ENCODE measurements around the gene ALPP.
"Not testable (repeated sequence)": the region's sequence is repeated elsewhere in the genome, so short reads cannot be mapped to it uniquely, and the experiment has no call there.

The ALPP gene

DNA sequence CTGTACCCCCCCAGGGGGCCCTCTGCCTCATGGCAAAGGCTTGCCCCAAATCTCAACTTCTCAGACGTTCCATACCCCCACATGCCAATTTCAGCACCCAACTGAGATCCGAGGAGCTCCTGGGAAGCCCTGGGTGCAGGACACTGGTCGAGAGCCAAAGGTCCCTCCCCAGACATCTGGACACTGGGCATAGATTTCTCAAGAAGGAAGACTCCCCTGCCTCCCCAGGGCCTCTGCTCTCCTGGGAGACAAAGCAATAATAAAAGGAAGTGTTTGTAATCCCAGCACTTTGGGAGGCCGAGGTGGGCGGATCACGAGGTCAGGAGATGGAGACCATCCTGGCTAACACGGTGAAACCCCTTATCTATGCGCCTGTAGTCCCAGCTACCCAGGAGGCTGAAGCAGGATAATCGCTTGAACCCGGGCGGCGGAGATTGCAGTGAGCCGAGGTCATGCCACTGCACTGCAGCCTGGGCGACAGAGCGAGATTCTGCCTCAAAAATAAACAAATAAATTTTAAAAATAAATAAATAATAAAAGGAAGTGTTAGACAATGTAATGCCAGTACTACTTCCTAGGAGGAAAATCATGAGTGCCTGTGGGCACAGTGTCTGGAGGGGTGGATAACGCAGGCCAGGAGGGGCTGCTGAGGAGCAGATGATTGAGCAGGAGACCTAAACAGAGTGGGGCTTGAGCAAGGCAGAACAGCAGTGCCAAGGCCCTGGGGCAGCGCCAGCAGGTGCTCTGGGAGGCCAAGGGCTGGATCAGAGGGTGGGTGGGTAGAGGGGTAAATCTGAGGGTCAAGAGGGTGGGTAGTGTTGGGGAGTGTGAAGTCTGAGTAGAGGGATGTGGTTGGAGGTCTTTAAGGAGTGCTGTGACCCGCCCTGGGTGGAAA is 4.0 kb downstream of the ALPP start:
- no peak for DNase-seq

- no peak for DNase-seq
Measured at GRCh38 chr2:232384466-232384865, 5.9 kb downstream of the ALPP start.

DNA sequence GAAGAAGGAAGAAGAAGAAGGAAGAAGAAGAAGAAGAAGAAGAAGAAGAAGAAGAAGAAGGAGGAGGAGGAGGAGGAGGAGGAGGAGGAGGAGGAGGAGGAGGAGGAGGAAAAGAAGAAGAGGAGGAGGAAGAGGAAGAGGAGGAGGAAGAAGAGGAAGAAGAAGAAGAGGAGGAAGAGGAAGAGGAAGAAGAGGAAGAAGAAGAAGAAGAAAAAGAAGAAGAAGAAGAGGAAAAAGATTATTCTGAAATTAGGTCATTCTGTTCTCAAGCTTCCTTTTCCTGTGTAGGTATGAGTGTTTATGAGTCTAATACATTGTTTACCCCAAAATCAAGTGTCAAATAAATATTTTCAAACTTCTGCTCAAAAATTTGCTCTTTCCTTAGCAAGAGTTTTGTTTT is 6.5 kb downstream of the ALPP start:
- not testable (repeated sequence) for DNase-seq

DNA sequence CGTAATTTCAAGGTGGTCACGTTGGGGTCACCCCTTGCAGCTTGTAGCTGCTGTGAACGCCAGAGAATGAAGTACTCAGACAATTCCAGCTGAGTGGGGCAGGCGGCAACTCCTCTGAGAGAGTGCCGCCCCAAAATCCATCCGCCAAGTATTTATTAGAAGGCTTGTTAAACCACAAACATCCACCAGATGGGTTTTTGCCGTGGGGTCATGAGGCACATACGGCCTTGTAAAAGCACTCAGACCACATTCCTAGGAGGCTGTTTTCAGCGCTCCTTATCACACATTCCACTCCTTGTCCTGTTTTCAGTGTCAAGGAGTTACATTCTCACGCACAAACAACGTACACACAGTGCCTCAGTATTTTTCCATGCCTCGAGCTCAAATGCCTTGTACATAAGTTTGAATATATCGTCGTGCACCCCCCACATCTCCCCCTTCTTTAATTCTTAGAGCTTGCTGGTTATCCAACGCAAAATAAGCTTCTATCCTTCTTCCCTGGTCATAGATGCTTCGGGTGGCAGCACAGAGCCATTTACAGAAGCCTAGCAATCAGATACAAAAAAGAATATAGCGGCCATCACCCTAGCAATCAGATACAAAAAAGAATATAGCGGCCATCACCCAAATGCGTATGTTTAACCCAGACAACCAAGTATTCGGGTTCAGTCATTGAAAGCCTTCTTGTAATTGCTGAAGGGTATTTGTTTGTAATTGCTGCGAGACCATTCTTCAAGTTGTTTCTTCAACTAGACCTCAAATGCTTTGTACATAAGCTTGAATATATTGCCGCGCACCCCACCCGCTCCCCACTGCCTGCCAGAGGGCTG is 7.3 kb downstream of the ALPP start:
- DNase-seq: no peak

GRCh38 chr2:232386490-232386739 is 7.9 kb downstream of the ALPP start:
- DNase-seq: no peak

DNA sequence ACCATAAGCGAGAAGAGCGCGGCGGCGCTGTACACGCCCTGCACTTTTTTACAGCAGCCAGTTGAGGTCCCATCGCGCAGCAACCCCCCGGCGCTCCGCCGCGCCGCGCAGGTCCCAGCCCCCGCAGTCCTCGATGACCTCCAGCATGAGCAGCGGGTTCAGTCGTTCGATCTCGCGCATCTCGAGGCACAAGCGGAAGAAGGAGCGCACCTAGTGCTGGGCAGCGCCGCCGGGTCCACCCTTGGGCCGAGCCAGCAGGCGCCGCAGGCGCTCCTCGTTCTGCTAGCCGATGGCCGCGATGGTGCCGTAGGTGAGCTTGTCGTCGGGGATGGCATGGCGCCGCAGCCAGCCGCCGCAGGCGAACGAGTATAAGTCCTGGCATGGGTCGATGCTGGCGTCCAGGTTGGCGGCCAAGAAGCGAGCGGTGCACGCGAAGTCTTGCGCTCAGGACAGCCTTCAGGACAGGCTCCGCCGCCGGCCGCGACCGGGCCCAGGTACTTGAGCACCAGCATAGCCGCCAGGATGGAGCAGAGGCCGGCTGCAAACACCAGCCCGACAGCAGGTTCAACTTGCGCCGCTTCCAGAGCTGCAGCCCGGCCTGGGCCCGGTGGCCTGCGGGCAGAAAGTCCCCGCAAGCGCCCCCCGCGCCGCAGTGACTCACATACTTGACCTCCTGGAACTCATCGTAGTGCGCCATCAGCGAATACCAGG is 8.3 kb downstream of the ALPP start:
- DNase-seq: no peak

DNA sequence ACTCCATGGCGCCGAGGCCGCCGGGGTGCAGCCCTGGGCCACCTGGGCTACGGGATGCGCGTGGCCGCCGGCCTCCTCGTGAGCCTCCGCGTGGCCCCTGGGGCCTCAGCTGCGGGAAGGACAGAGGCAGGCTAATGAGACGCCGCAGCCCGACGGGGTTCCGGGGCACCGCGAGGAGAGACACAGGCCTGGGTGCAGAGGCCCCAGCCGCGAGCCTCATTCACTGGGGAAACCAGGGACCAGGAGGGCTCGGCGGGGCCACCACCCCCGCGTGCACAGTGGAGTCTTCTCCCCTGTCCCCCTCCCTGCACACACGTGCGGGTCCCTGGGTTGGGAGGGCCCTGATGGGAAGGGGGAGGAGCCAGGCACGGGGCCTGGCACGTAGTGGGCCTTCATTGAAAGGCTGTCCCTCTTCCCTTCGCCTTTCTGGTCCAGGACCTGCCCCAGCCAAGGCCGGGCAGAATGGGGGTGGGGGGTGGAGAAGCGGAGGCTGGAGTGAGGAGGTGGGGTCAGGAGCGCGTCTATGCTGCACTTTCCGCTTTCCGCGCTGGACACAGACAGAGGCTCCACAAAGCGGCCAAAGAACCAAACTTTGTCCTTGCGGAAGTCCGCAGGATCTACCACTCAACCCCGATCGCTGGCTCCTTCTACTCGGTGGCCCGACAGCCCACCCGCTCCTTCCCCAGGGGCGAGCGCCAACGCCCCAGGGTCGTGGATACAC is 9.1 kb downstream of the ALPP start:
- DNase-seq: no peak

DNA sequence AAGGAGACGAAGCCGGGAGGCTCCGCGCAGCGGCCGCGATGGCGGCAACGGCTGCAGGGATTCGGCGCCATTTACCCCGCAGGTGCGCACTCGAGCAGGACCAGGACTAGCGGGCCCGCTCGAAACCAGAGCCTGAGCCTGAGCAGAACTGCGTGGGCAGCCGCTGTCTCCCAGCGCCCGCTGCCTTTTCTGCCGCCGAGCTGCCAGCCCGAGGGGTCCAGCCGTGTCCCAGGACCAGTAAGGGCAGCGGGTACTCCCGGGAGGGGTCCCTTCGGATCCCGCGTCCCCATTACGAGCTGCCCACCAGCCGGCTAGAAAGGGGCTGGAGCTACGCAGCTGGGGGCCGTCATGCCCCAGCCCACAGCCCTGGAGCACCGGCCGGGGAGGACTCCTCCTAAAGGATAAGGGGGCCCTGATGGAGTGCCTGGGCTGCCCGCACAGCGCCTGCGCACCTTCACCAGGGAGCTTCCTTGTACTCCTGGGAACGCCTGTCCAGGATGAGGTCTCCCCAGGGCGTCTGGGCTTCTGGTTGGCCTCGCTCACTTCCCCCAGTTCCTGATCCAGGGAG is 9.9 kb downstream of the ALPP start:
- no peak for DNase-seq

GRCh38 chr2:232389327-232389726 is 10.8 kb downstream of the ALPP start:
- DNase-seq: no peak

GRCh38 chr2:232390661-232391060 is 12.1 kb downstream of the ALPP start:
- no peak for DNase-seq

GRCh38 chr2:232393556-232393955 is 15.0 kb downstream of the ALPP start:
- no peak for DNase-seq

- DNase-seq: not testable (repeated sequence)
Measured at GRCh38 chr2:232394431-232394830, 15.9 kb downstream of the ALPP start.

DNA sequence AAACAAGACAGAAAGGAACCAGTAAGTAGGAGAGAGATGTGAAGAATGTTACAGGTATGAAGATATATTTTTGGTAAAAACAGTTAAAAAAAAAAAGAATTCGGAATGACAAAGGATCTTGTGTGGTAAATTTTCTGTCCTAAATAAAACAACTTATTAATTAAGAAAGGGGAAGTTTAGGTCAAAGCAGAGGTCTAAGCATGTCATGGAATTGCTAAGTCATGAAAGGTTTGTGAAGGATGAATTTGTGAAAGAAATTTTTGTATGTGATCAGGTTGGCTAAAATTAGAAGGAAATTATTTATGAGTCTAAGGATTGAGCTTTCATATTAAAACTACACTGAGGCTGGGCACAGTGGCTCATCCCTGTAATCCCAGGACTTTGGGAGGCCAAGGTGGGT is 17.0 kb downstream of the ALPP start:
- DNase-seq: no peak

- no peak for DNase-seq
Measured at GRCh38 chr2:232396683-232397082, 18.1 kb downstream of the ALPP start.

GRCh38 chr2:232398293-232399034 is 19.9 kb downstream of the ALPP start:
- DNase-seq: no peak

DNA sequence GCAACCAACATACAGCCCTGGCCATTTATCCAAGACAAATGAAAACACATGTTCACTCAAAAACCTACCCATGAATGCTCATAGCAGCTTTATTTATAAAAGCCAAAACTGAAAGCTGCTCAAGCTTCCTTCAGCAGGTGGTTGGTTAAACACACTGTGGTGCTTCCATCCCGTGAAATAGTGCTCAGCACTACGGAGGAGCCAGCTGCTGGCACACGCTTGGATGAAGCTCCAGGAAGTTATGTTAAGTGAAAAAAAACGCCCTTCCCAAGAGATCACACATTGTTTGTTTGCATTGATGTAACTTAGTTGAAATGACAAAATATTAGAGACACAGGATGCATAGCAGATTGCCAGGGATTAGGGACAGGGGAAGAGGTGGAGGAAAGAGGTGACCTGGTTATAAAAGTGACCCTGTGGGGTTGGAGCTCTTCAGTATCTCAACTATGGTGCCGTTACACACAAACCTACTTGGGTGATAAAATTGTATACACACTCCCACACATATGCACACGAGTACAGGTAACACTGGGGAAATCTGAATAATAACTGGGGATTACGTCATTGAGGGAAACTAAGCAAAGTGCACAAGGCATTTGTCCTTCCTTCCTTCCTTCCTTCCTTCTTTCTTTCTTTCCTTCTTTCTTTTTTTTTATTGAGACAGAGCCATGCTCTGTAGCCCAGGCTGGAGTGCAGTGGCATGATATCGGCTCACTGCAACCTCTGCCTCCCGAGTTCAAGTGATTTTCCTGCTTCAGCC is 21.9 kb downstream of the ALPP start:
- DNase-seq: no peak

DNA sequence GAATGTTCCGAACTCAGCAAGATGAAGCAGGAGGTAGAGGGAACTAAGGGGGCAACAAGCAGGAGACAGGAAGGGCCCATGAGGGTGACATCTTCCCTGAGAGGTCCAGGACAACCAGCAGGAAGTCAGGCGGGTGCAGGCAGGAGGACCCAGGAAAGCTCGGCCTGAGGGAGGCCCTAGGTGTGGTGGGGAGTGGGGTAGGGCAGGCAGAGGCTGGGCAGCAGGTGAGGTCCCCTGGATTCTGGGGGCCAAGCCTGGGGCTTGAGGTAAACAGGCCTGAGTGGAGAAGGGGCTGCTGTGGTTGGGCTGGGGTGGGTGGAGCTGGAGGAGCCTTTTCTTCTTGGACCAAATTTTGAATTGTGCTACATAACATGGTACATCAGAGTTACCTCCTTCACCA is 24.0 kb downstream of the ALPP start:
- DNase-seq: no peak

DNA sequence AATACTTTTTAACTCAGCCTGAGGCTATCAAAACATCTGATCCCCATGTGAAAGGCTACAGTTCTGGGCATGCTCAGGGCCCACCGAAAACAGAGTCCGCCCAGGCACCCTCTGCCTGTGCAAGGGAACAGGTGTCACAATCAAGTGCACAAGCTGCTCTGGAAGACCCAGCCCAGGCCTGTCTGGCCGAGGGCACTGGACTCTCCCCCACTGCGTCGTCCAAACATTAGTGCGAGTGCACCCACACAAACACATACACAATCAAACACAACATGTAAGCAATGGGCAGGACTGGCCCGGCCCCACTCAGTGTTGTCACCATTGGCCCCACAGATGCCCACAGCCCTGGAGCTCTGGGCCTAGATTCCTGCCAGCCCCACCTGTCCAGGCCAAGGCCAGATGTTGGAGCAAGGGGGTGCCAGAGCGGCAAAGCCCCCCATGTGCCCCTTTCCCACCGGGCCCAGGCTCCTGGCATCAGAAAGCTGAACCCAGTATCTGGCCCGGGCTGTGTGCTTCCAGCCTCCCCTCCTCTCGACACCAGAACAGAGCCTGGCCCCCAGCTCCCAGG is 27.5 kb downstream of the ALPP start:
- no peak for DNase-seq

DNA sequence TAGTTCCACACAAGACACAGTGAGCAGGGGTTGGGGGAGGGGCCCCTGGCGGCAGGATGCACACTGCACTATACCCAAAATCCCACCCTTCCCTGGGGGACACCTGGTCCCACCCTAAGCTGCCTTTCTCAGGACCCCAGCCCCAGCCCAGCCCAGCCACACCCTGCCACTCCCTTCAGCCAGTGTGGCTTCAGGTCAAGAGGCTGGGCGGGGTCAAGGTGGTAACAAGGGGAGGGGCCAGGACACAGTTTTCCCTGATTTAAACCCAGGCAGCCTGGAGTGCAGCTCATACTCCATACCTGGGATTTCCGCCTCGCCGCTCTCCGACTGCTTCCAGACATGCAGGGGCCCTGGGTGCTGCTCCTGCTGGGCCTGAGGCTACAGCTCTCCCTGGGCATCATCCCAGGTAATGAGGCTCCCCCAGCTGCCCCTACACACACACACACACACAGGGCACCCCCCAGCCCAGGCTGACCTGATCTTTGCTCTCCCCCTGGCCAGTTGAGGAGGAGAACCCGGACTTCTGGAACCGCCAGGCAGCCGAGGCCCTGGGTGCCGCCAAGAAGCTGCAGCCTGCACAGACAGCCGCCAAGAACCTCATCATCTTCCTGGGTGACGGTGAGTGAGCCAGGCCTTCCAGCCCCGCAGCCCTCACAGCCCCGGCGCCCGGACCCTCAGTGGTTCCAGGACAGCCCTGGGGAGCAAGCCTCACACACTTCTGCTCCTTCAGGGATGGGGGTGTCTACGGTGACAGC is 28.2 kb downstream of the ALPP start, which contains the start of gene ALPG:
ALPG (plus strand) TSS at position 289 of the 755 bp plus-strand sequence; CDS start at position 340, 51 bp downstream.
- no peak for DNase-seq
